Measurements from ENCODE around the gene CCDC82.

The CCDC82 gene

GRCh38 chr11:96315476-96315875 lies 74.2 kb downstream of the CCDC82 start:
- 0 out of 2 replicates have a peak, but pooled peaks cover 2% of the 10 kb centered on the region for H3K4me1 ChIP-seq
- no peaks in the 10 kb centered on the region for H3K27me3 ChIP-seq
- no peaks in the 10 kb centered on the region for H3K36me3 ChIP-seq
- H3K4me3 ChIP-seq (ENCODE audit: low read depth, low read length) = no peak overlapping the region
- DNase-seq = no peak
- H3K9me3 ChIP-seq = no peaks in the 10 kb centered on the region
- no peak for TF ChIP-seq CTCF (IDR thresholded peaks at IDR 0.05; ENCODE audit: low read depth, low read length)

- no peak for TF ChIP-seq CTCF (IDR thresholded peaks at IDR 0.05; ENCODE audit: low read depth, low read length)
- Histone ChIP-seq H3K4me3 (ENCODE audit: low read depth, low read length) (no peak overlapping the region), H3K9me3 (no peaks in the 10 kb centered on the region), H3K36me3 (no peaks in the 10 kb centered on the region), H3K27me3 (no peaks in the 10 kb centered on the region), H3K4me1 (0 out of 2 replicates have a peak, but pooled peaks cover 2% of the 10 kb centered on the region)
- no peak for DNase-seq
Observed at GRCh38 chr11:96314326-96315020, 75.2 kb downstream of the CCDC82 start.

- H3K27me3 ChIP-seq = no peaks in the 10 kb centered on the region
- no peak for TF ChIP-seq CTCF (IDR thresholded peaks at IDR 0.05; ENCODE audit: low read depth, low read length)
- no peak for DNase-seq
- H3K36me3 ChIP-seq = no peaks in the 10 kb centered on the region
- no peak overlapping the region for H3K4me3 ChIP-seq (ENCODE audit: low read depth, low read length)
- H3K9me3 ChIP-seq = no peaks in the 10 kb centered on the region
- H3K4me1 ChIP-seq = peaks cover 12% of the 10 kb centered on the region; the same call in 1 of the 2 replicates
Observed at GRCh38 chr11:96313163-96313562, 76.5 kb downstream of the CCDC82 start.

- Histone ChIP-seq H3K4me3 (ENCODE audit: low read depth, low read length) (no peak overlapping the region), H3K9me3 (no peaks in the 10 kb centered on the region), H3K4me1 (peaks cover 14% of the 10 kb centered on the region; the same call in 1 of the 2 replicates), H3K27me3 (no peaks in the 10 kb centered on the region), H3K36me3 (no peaks in the 10 kb centered on the region)
- no peak for TF ChIP-seq CTCF (IDR thresholded peaks at IDR 0.05; ENCODE audit: low read depth, low read length)
- no peak for DNase-seq
Observed at GRCh38 chr11:96311120-96311568, 78.6 kb downstream of the CCDC82 start.

GRCh38 chr11:96310236-96310635 lies 79.5 kb downstream of the CCDC82 start:
- Histone ChIP-seq H3K4me3 (ENCODE audit: low read depth, low read length) (no peak overlapping the region), H3K9me3 (no peaks in the 10 kb centered on the region), H3K4me1 (peaks cover 14% of the 10 kb centered on the region; the same call in 1 of the 2 replicates), H3K36me3 (no peaks in the 10 kb centered on the region), H3K27me3 (no peaks in the 10 kb centered on the region)
- no peak for TF ChIP-seq CTCF (IDR thresholded peaks at IDR 0.05; ENCODE audit: low read depth, low read length)
- no peak for DNase-seq

- DNase-seq = no peak
- TF ChIP-seq CTCF (IDR thresholded peaks at IDR 0.05; ENCODE audit: low read depth, low read length) = no peak
- Histone ChIP-seq H3K4me3 (ENCODE audit: low read depth, low read length) (no peak overlapping the region), H3K9me3 (no peaks in the 10 kb centered on the region), H3K4me1 (peaks cover 14% of the 10 kb centered on the region; the same call in 1 of the 2 replicates), H3K27me3 (no peaks in the 10 kb centered on the region), H3K36me3 (no peaks in the 10 kb centered on the region)
Observed at GRCh38 chr11:96309643-96310017, 80.1 kb downstream of the CCDC82 start.
